SHP77 (cell line): Measurements from ENCODE around the gene CHD5.

Source experiments
- DNase-seq, 2 experiments: peaks; one replicate each; lab custom pipeline; 2025; lab: John Stamatoyannopoulos, UW

Gene CHD5

DNA sequence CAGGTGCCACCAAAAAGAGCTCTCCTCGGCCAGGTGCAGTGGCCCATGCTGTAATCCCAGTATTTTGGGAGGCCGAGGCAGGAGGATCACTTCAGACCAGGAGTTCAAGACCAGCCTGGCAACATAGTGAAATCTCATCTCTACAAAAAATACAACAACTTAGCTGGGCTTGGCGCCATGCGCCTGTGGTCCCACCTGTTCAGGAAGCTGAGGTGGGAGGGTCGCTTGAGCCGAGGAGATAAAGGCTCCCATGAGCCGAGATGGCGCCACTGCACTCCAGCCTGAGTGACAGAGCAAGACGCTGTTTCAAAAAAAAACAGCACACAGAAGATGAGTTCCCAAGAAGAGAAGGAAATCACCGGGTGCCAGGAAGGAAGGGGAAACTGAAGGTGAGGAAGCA lies 67.0 kb downstream of the CHD5 start:
- DNase-seq, result no peak

- no peak for DNase-seq
Observed at GRCh38 chr1:6112690-6113005, 67.5 kb downstream of the CHD5 start.

DNA sequence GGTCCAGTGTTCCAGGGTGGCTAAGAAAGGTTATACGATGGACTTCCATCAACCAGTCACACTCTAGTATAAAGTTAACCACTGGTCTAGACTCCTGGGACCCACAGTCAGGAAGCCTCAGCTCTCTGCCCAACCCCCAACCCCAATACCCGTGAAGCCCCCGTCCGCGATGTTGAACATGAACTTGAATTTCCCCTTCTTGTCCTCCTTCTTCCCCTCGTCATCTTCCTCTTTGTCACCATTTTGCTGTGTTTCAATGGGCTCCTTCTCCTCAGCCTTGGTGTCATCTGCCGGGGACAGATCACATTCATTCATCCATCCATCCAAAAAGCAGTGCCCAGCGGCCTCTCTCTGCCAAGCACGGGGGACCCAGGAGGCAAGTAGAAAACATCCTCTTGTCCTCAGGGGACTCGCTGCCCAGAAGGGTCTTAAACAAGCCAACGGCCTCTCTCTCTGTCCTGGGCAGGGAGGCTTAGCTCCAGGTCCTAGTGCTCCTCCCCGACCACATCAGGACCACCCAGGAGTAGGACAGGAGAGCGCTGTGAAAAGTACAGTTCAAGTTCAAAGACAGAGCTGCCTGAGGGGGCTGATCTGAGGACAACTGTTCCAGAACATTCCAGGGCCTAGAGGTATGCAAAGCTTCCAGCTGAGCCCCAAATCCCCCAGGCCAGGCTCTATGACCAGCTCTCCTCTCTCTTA lies 68.0 kb downstream of the CHD5 start:
- DNase-seq, result no peak

DNA sequence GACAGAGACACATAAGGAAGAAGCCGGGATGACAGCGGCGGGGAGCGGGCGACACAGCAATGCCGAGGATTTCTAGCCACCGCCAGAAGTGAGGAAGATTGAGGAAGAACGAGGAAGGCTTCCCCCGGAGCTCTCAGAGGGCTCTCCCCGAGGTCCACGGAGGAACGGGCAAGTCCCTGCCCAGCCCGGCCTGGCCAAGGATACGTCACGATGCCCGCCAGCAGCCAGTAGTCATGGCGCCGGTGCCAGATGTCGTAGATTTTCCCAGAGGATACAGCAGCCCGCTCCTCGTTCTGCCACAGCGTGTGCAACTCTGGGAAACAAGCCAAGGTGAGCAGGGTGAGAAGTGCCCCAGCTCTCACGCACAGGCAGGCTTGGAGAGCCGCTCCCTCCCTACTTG lies 68.5 kb downstream of the CHD5 start:
- peak; percentile 90 to 94 for DNase-seq

DNA sequence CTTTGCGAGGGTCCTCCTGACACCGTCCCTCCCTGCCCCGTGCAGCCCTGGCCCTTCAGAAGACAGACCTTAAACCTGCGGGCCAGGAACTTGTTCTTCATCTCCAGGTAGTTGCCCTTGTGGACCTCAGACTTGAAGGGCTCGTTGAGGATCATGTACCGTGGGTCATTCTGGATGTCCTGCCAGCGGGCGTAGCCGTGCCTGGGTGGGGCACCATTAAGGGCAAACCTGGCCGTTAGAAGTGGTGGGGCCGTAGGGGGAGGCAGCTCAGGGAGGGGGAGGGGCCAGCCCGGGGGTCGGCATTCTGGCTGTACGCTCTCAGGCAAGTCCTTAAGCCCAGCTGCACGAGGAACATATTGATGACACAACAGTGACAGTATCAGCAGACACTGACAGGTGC lies 69.8 kb downstream of the CHD5 start:
- DNase-seq, result no peak

GRCh38 chr1:6109688-6110087 lies 70.4 kb downstream of the CHD5 start:
- no peak for DNase-seq

DNA sequence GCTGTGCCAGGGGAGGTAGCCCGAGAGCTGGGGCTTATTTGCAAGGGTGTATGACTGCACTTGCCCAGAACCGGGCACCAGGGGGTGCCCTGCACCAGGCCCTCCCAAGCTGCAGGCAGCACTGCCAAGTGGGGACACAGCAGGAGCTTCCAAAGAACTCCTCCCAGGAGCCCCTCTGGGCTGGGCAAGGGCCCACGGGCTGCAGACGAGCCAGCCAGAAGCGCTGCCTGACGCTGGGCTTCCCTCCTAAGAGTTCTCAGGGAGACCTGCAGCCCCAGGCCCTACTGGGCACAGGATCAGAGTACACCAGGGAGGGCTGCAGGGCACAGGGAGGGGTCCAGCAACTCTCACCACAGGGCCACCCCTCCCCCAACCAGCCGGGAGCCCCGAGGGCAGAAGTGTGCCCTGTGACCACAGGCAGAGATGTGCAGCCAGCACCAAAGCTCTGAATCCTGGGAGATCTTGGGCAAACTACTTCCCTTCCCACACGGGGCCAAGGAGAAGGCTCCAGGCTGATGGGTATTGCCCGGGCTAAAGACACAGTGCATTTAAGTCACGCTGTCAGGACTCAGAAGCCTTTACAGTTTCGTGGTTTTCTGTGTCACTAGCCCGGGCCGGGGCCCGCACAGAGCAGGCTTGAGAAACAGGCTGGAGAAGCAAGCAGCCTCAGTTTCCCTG lies 71.0 kb downstream of the CHD5 start:
- DNase-seq, result peak; percentile 50 to 65

DNA sequence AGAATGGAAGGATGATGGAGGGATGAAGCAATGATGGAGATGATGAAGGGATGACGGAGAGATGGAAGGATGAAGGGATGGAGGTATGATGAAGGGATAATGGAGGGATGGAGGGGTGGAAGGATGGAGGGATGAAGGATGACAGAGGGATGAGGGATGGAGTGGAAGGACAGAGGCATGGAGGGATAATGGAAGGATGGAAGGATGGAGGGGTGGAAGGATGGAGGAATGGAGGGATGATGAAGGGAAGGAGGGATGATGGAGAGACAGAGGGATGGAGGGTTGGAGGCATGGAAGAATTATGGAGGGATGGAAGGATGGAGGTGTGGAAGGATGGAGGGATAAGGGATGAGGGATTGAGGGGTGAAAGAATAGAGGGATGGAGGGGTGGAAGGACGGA lies 71.6 kb downstream of the CHD5 start:
- no peak for DNase-seq

DNA sequence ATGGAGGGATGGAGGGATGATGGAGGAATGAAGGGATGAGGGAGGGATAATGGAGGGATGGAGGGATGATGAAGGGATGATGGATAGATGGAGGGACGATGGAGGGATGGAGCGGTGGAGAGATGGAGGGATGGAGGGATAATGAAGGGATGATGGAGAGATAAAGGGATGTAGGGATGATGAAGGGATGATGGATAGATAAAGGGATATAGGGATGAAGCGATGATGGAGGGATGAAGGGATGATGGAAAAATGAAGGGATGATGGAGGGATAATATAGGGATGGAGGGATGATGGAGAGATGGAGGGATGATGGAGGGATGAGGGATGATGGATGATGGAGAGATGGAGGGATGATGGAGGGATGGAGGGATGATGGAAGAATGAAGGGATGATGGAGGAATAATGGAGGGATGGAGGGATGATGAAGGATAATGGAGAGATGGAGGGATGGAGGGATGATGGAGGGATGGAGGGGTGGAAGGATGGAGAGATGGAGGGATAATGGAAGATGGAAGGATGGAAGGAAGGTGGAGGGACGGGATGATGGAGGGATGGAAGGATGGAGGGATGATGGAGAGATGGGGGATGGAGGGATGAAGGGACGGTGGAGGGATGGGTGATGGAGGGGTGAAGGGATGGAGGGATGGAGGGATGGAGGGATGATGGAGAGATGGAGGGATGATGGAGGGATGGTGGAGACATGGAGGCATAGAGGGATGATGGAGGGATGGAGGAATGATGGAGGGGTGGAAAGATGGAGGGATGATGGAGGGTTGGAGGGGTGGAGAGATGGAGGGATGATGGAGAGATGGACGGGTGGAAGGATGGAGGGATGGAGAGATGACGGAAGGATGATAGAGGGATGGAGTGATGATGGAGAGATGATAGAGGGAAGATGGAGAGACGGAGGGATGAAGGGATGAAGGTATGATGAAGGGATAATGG lies 72.4 kb downstream of the CHD5 start:
- no peak for DNase-seq

DNA sequence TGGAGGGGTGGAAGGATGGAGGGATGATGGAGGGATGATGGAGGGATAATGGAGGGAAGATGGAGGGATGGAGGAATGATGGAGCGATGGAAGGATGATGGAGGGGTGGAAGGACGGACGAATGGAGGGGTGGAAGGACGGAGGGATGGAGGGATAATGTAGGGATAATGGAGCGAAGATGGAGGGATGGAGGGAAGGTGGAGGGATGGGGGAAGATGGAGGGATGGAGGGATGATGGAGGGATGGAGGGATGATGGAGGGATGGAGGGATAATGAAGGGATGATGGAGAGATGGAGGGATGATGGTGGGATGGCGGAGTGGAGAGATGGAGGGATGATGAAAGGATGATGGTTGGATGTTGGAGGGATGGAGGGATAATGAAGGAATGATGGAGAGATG lies 73.1 kb downstream of the CHD5 start:
- no peak for DNase-seq

DNA sequence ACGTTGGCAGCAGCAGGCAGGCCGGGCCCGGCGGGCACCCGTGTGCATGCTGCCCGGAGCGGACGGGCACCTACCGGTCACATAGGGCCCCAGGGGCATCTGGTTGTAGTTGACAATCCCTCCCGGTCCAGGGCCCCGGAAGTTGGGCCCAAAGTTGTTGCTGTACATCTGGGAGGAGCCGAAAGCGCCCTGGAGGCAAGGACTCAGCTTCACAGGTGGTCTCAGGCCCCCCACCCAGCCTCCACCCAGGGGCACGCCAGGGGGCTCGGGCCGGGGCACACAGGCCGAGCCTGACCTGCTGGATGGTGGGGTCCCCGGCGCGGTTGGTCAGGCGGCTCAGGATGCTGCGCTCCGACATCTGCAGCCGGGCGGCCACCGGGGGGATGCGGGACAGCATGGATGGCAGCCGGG lies 73.8 kb downstream of the CHD5 start:
- DNase-seq, result no peak

DNA sequence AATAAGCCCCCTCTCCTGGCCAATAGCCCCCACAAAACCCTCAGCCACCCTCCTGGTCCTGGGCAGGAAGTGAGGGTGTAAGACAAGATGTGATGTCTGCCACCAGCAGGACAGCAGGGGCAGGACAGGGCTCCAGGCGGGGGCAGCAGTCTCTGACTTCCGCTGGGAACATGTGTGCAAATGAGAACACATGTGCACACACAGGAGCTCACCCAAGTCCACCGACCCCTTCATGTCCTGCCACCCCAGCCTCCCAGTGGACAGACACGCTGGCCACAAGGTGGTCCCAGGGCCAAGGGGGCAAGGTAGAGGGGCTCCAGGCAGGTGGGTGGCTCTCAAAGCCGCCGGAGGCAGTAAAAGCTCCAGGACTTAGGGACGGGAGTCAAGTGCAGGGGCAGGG lies 74.4 kb downstream of the CHD5 start:
- no peak for DNase-seq

DNA sequence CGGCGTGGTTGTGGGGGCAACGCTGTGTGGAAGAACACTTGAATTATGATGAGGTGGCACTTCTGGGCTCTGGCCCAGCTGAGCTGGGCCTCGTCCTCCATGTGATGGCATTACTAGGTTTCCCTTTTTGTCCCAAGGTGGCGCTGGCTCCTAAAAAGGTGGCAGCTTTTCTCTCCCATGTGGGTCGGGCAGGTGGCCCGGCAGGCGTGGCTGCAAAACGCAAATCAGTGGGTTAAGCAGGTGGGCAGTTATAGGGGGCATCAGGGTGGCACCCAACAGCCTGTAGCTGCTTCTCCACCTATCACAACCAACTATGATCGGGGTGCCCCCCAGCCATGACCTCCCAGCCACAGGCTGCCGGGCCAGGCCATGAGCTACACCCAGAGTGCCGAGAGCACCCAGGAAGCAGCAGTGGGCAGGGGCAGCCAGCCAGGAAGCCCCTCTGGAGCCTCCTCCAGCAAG lies 74.9 kb downstream of the CHD5 start:
- DNase-seq, result no peak

DNA sequence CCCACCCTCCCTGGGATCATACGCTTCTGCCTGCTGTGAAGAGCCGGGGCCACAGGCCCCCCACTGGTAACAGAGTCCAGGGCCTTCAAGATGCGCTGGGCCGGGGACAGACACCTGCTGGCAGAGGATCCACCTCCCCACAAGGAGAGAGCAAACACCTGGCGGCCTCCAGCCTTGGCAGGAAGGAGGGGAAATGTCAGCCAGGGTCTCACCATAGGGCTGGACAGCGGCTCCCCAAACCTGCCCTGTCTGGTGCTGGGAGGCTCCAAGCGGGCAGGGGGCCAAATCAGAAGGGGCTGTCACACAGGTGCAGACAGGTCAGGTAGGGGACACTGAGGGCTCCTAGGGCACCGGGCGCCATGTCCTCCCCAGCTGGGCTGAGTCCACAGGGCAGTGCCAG lies 75.5 kb downstream of the CHD5 start:
- DNase-seq, result no peak

- DNase-seq, result no peak
Observed at GRCh38 chr1:6103854-6104530, 76.1 kb downstream of the CHD5 start.

GRCh38 chr1:6103111-6103853 lies 76.8 kb downstream of the CHD5 start:
- DNase-seq, result no peak

DNA sequence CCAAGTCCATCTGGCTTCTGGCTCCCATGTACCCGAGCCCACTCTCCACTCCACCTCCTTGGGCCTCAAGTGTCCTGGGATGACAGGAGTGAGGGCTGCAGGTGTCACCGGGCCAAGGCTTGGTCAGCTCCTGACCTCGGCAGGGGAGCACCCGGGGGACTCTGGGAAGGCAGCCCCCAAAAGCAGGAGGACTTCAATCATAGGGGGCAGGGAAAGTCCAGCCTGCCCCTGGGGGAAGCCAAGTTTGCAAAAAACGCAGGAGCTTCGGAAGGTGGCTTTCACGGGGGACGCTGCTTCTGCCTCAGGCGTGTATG lies 77.6 kb downstream of the CHD5 start:
- DNase-seq, result no peak

DNA sequence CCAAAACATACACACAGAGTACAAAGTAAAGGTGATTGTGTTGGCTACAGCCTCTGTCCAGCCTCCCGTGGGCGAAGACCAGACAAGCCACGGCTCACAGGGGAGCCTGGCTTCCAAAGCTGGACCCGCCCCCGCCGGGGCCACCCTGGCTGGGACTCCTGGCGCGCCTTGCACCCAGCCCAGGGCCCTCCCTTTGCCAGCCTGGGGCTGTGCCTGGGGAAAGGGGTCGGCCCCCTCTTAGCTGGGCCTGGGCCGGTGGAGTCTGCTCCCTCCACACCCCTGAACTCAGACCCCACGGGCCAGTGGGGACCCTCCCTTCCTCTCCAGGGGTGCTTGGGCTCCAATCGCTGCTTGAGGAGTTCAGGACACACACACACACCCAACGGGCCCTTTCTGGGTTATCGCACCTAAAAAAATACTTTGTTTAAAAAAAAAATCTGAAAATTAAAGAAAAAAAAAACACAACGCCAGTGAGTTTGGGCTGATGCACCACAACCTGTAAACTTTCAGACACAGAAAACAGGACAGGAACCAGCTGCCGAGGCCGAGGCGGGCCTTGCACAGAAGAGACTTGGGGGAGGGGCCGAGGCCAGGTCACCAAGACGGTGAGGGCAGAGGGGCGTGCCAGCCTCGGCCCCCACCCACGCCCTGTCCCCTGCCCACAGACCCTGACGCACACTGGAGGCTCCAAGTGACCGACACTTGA lies 78.1 kb downstream of the CHD5 start:
- DNase-seq, result no peak

- no peak for DNase-seq
Observed at GRCh38 chr1:6100861-6101783, 79.0 kb downstream of the CHD5 start.
